Stimulated activated naive B cell treated with anti-CD40 and anti-IgM and Interleukin-4, amounts not matched to agents 10 μg/mL and 1 μg/mL and 100 μg/mL, for 72 hours (primary cell): ENCODE measurements around the gene PGM1.

Source experiments
- ATAC-seq, 2 donors: fragments of 150-1000 bp; cut with Tn5 transposase; replicated peaks; 2 replicates each; pipeline ENCODE4 v1.10.0; 2021; ENCODE audit warnings: moderate library complexity in 1 of 2
- DNase-seq: peaks from one replicate; pipeline ENCODE4 v3.0.0; 2021
- H3K27ac Mint-ChIP-seq: one replicate; pipeline ENCODE4 v1.8.0; 2022; ENCODE audit warnings: mild to moderate bottlenecking, mixed read lengths
- H3K27me3 Mint-ChIP-seq, 2 donors: one replicate each; pipeline ENCODE4 v1.8.0; 2022; ENCODE audit warnings: mixed read lengths in 2 of 2
- H3K36me3 Mint-ChIP-seq, 2 donors: one replicate each; pipeline ENCODE4 v1.8.0; 2022; ENCODE audit warnings: mixed read lengths in 2 of 2, mild to moderate bottlenecking in 1 of 2
- H3K4me1 Mint-ChIP-seq, 2 donors: one replicate each; pipeline ENCODE4 v1.8.0; 2022; ENCODE audit warnings: mixed read lengths in 2 of 2, mild to moderate bottlenecking in 1 of 2
- H3K4me3 Mint-ChIP-seq, 2 donors: one replicate each; pipeline ENCODE4 v1.8.0; 2022; ENCODE audit warnings: mild to moderate bottlenecking in 2 of 2, mixed read lengths in 2 of 2, moderate library complexity in 1 of 2
- H3K9me3 Mint-ChIP-seq, 2 donors: one replicate each; pipeline ENCODE4 v1.8.0; 2022; ENCODE audit warnings: mixed read lengths in 2 of 2, mild to moderate bottlenecking in 1 of 2

Gene PGM1

GRCh38 chr1:63651161-63651701 lies 58.0 kb downstream of the PGM1 start:
- H3K4me1 Mint-ChIP-seq: peaks cover 0 to 5% of the 10 kb centered on the region in 2 donors
- H3K36me3 Mint-ChIP-seq: peaks cover 45 to 56% of the 10 kb centered on the region in 2 donors
- no peak overlapping the region for H3K27ac Mint-ChIP-seq
- H3K9me3 Mint-ChIP-seq: no peaks in the 10 kb centered on the region
- no peak overlapping the region for H3K4me3 Mint-ChIP-seq
- DNase-seq (no peak), ATAC-seq (no peak)
- no peaks in the 10 kb centered on the region for H3K27me3 Mint-ChIP-seq

- H3K36me3 Mint-ChIP-seq: peaks cover 59 to 60% of the 10 kb centered on the region in 2 donors
These were observed 60.8 kb downstream of the PGM1 start for GRCh38 chr1:63653976-63654375.

GRCh38 chr1:63659448-63659847 lies 66.2 kb downstream of the PGM1 start:
- Mint-ChIP-seq H3K9me3 (peaks cover 0 to 5% of the 10 kb centered on the region in 2 donors), H3K4me1 (peaks cover 0 to 5% of the 10 kb centered on the region in 2 donors), H3K36me3 (peaks cover 52 to 58% of the 10 kb centered on the region in 2 donors), H3K4me3 (no peak overlapping the region), H3K27me3 (no peaks in the 10 kb centered on the region), H3K27ac (no peak overlapping the region)
- ATAC-seq (no peak), DNase-seq (no peak)

More at GRCh38 chr1:63653976-63654375, 60.8 kb downstream of the PGM1 start:
- Mint-ChIP-seq H3K27ac (no peak overlapping the region), H3K4me3 (no peak overlapping the region), H3K27me3 (no peaks in the 10 kb centered on the region), H3K4me1 (peaks cover 0 to 5% of the 10 kb centered on the region in 2 donors), H3K9me3 (no peaks in the 10 kb centered on the region)
- ATAC-seq: no peak
- no peak for DNase-seq

DNA sequence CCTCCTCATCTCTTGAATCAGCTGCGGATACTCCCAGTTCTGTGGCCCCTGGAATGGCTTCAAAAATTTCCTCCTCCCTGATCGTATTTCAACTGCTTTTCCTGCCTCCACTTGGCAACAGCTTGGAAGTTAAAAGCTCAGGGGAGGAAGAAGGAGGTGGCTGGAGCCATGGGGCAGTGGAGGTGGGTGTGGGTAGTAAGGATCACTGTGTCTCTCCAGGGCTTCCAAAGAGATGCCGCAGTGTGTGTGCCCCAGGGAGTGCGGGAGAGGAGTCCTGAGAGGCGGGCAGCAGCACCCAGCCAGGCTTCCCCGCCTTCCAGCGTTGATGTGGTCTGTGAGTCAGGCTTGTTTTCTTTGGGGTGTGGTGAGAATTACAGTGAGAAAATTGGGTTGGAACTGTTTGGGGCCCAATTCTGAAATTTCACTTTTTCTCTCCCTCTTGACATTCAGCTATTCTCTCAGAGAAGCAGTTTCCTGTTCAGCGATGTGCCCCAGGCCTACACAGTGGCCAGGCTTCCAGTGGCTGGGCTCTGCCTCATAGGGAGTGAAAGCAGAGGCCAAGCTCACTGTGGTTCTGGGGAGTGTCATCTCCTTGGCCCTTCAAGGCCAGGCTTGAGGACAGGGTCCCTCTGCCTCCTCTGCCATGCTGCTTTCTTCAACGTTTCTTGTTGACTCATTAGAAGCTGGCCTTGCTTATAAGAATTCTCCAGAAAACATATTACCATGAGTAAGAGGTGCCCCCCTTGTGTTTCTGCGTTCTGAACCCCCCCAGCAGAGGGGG lies 69.0 kb downstream of the PGM1 start:
- DNase-seq: no peak
- Mint-ChIP-seq H3K27ac (no peak overlapping the region), H3K9me3 (peaks cover 0 to 5% of the 10 kb centered on the region in 2 donors), H3K36me3 (peaks cover 40 to 53% of the 10 kb centered on the region in 2 donors), H3K27me3 (no peaks in the 10 kb centered on the region), H3K4me1 (no peaks in the 10 kb centered on the region), H3K4me3 (no peak overlapping the region)
- no peak for ATAC-seq

DNA sequence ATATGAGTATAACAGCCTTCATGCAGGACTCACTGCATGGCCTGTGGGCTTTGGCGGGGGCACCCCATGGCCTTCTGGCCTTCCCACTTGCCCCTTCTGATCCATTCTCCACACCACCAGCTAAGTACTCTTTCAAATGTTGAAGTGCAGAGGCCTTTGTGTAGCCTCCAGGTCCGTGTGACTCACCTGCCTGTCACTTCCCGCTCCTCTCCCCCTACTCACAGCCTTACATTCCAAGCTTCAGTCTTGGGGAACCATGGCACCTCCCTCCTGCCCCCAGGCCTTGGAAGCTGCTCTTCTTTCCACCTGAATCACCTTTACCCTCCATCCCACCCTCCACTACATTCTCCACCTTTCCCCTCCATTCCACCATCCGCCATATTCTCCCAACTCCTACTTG lies 69.6 kb downstream of the PGM1 start:
- Mint-ChIP-seq H3K27me3 (no peaks in the 10 kb centered on the region), H3K4me1 (no peaks in the 10 kb centered on the region), H3K4me3 (no peak overlapping the region), H3K9me3 (peaks cover 0 to 5% of the 10 kb centered on the region in 2 donors), H3K36me3 (peaks cover 36 to 48% of the 10 kb centered on the region in 2 donors), H3K27ac (no peak overlapping the region)
- DNase-seq (no peak), ATAC-seq (no peak)

DNA sequence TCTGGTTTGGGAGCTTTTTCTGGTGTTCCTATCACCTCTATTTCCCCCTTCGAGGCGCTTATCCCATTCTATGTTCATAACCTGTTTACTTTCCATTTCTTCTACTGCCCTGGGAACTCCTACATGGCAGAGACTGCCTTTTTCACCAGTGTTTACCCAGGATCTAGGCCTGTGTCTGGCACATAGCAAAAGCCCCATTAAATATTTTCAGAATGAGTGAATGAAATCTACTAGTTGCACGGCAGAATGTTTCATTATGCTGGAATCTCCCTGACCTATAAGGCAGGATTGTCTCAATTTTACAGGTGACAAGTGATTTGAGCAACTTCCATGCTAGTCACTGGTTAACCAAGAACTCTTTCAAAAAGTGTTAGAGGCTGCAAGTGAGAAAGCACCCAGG lies 70.1 kb downstream of the PGM1 start:
- peaks cover 33 to 44% of the 10 kb centered on the region in 2 donors for H3K36me3 Mint-ChIP-seq
- DNase-seq: no peak
- no peaks in the 10 kb centered on the region for H3K4me1 Mint-ChIP-seq
- H3K4me3 Mint-ChIP-seq: no peak overlapping the region
- ATAC-seq: no peak
- H3K27ac Mint-ChIP-seq: no peak overlapping the region
- H3K27me3 Mint-ChIP-seq: no peaks in the 10 kb centered on the region
- H3K9me3 Mint-ChIP-seq: peaks cover 0 to 5% of the 10 kb centered on the region in 2 donors

DNA sequence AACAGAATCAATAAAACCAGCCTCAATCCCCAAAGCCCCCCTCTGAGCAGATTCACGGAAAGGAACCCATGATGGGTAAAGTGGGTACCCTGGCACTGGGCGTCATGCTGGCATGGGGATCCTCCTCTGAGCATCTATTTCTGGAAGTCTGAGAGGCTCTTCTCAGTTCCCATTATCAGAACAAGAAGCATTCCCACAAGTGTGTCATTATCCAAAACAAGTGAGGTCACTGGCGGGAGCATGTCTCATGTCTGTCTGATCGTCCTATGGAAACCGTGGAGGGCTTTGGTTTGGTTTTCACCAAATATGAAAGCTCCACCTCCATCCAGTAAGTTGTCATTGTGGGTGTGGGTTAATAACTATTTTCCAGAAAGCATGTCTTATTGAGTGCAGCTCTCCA lies 70.7 kb downstream of the PGM1 start:
- Mint-ChIP-seq H3K27ac (no peak overlapping the region), H3K36me3 (peaks cover 30 to 39% of the 10 kb centered on the region in 2 donors), H3K9me3 (peaks cover 0 to 5% of the 10 kb centered on the region in 2 donors), H3K4me1 (no peaks in the 10 kb centered on the region), H3K4me3 (no peak overlapping the region), H3K27me3 (no peaks in the 10 kb centered on the region)
- ATAC-seq: no peak
- no peak for DNase-seq

DNA sequence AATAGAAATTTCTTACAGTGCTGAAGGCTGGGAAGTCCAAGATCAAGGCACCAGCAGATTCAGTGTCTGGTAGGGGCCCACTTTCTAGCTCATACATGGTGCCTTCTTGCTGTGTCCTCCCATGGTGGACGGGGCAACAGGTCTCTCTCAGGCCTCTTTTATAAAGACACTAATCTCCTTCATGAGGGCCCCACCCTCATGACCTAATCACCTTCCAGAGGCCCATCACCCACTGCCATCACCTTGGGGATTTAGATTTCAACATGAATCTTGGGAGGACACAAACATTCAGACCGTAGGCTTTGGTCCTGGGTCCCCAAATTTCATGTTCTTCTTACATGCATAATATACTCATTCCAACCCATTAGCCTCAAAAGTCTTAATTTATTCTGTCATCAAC lies 71.5 kb downstream of the PGM1 start:
- Mint-ChIP-seq H3K27me3 (no peaks in the 10 kb centered on the region), H3K9me3 (peaks cover 0 to 5% of the 10 kb centered on the region in 2 donors), H3K27ac (no peak overlapping the region), H3K4me3 (no peak overlapping the region), H3K36me3 (peaks cover 25 to 30% of the 10 kb centered on the region in 2 donors), H3K4me1 (no peaks in the 10 kb centered on the region)
- DNase-seq (no peak), ATAC-seq (no peak)

DNA sequence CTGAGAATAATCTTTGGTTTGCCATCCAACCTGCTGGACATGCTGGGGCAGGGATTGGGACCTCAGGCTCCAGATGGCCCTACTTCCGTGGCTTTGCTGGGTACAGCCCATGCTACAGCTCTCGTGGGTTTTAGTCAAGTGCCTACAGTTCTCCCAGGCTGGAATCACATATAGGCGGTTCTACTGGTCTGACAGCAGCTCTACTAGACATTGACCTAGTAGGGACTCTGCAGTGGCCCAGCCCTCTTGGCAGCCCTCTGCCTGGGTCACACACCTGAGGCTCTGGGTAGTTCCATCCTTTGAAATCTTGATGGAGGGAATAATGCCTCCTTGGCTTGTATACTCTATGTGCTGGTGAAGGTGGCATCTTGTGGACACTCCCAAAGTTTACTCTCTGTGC lies 72.2 kb downstream of the PGM1 start:
- Mint-ChIP-seq H3K4me3 (no peak overlapping the region), H3K27me3 (no peaks in the 10 kb centered on the region), H3K9me3 (peaks cover 0 to 5% of the 10 kb centered on the region in 2 donors), H3K36me3 (peaks cover 25 to 26% of the 10 kb centered on the region in 2 donors), H3K4me1 (no peaks in the 10 kb centered on the region), H3K27ac (no peak overlapping the region)
- ATAC-seq: no peak
- no peak for DNase-seq

DNA sequence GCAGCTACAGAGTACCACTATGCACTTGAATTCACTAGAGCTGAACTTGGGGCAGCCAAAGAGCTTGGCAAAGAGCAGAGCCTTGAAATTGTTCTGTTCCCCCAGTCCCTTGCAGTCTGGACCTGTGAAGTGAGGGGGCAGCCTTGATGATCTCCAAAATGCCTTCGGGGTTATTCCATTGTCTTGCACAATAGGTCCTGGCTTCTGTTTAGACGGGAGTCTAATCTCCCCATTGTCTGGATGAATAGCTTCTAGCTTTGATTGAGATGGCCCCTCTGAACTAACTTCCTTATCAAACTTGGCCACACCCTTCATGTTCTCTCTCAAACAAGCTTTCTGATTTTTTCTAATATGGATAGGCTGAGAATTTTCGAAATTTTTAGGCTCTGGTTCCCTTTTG lies 72.6 kb downstream of the PGM1 start:
- Mint-ChIP-seq H3K36me3 (peaks cover 25 to 26% of the 10 kb centered on the region in 2 donors), H3K27ac (no peak overlapping the region)

GRCh38 chr1:63668298-63668697 lies 75.1 kb downstream of the PGM1 start:
- no peaks in the 10 kb centered on the region for H3K27me3 Mint-ChIP-seq
- no peaks in the 10 kb centered on the region for H3K4me1 Mint-ChIP-seq
- no peaks in the 10 kb centered on the region for H3K9me3 Mint-ChIP-seq
- H3K27ac Mint-ChIP-seq: no peak overlapping the region
- ATAC-seq: peak in 1 of 2 donors; percentile 38
- H3K4me3 Mint-ChIP-seq: no peak overlapping the region
- peaks cover 9 to 17% of the 10 kb centered on the region in 2 donors for H3K36me3 Mint-ChIP-seq
- DNase-seq: no peak

More for the DNA sequence above, 72.6 kb downstream of the PGM1 start:
- Mint-ChIP-seq H3K4me1 (no peaks in the 10 kb centered on the region), H3K4me3 (no peak overlapping the region), H3K27me3 (no peaks in the 10 kb centered on the region), H3K9me3 (peaks cover 0 to 5% of the 10 kb centered on the region in 2 donors)
- ATAC-seq (no peak), DNase-seq (no peak)

DNA sequence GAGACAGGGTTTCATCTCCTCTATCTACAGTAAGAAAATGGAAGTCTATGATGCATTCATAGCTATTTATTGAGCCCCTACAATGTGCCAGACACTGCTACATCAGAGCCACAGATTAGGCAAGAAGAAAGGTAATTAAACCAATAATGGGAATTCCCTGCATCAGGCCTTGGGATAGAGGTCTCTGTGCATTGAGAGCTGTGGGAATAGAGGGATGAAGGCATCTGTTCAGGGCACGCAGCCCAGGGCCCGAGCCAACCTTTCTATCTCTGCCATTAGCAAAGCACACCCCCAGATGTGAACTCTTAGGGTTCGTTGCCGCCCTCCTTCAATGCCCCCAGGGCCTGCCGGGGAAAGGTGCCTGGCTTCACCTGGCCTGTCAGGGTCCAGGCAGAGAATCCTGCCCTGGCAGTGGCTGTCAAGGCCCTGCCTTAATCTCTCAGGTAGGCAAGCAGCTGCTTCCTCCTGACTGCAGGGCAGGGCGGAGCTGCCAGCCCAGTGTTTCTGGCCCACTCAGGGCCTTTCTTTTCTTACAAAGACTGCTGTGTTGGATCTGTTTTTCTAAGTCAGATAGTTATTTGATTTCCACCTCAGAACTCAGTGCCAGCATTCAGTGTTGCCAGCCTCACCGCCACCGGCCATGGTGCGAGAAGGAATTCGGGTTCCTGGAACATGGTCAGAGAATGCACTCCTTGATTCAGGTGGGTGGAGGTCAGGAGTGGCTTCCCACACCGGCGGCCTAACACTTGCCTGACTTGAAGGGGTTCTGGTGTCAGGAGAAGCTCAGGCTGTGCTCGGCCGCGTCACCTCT lies 76.1 kb downstream of the PGM1 start:
- Mint-ChIP-seq H3K27ac (no peak overlapping the region), H3K4me1 (peaks cover 0 to 2% of the 10 kb centered on the region in 2 donors), H3K36me3 (peaks cover 10% of the 10 kb centered on the region in 2 donors), H3K9me3 (no peaks in the 10 kb centered on the region), H3K27me3 (no peaks in the 10 kb centered on the region), H3K4me3 (no peak overlapping the region)
- DNase-seq (no peak), ATAC-seq (no peak)

DNA sequence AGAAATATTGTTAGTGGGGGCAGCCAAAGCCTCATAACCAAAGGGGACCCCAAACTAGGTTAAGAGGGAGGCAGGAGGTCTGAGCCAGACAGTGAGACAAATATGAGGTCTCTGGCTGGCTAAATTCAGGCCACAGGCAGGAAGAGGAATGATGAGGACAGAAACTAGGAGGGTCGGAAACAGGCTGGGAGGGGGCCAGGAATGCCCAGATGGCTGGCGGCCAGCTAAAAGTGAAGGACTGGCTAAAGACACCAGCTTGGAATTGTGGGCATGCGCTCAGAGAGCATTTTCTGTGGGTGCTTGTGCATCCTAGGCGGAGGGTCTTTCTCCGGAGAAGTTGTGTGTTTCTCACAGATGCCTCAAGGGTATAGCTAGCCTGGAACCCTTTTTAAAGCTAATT lies 77.0 kb downstream of the PGM1 start:
- no peaks in the 10 kb centered on the region for H3K27me3 Mint-ChIP-seq
- peaks cover 0 to 3% of the 10 kb centered on the region in 2 donors for H3K4me1 Mint-ChIP-seq
- no peak overlapping the region for H3K27ac Mint-ChIP-seq
- H3K36me3 Mint-ChIP-seq: peaks cover 4% of the 10 kb centered on the region in 2 donors
- H3K9me3 Mint-ChIP-seq: no peaks in the 10 kb centered on the region
- DNase-seq (no peak), ATAC-seq (no peak)
- H3K4me3 Mint-ChIP-seq: no peak overlapping the region

- H3K4me1 Mint-ChIP-seq: peaks cover 0 to 3% of the 10 kb centered on the region in 2 donors
- ATAC-seq (no peak), DNase-seq (no peak)
- no peak overlapping the region for H3K27ac Mint-ChIP-seq
- no peaks in the 10 kb centered on the region for H3K27me3 Mint-ChIP-seq
- H3K4me3 Mint-ChIP-seq: no peak overlapping the region
- H3K36me3 Mint-ChIP-seq: peaks cover 4% of the 10 kb centered on the region in 2 donors
- no peaks in the 10 kb centered on the region for H3K9me3 Mint-ChIP-seq
These were observed 78.3 kb downstream of the PGM1 start for GRCh38 chr1:63671514-63671913.
